Muscle layer of colon (tissue), 2 donors: ENCODE results near the gene PIR.

Experiments used
- H3K27ac ChIP-seq: one replicate; pipeline ENCODE4 v1.7.0; 2013; ENCODE audit warnings: low read depth, mild to moderate bottlenecking, low read length, moderate library complexity
- H3K27me3 ChIP-seq, 2 donors: one replicate each; pipeline ENCODE4 v1.7.0; 2013; ENCODE audit warnings: low read length in 2 of 2, mild to moderate bottlenecking in 2 of 2; ENCODE audit not compliant: insufficient read depth in 2 of 2, control insufficient read depth in 1 of 2
- H3K36me3 ChIP-seq: one replicate; pipeline ENCODE4 v1.7.0; 2013; ENCODE audit warnings: mild to moderate bottlenecking, low read length; ENCODE audit not compliant: insufficient read depth
- H3K4me1 ChIP-seq: one replicate; pipeline ENCODE4 v1.7.0; 2013; ENCODE audit warnings: mild to moderate bottlenecking, low read length; ENCODE audit not compliant: insufficient read depth
- H3K4me3 ChIP-seq, 2 donors: one replicate each; pipeline ENCODE4 v1.7.0; 2013; ENCODE audit warnings: low read length in 2 of 2, low read depth in 1 of 2, mild to moderate bottlenecking in 1 of 2, moderate library complexity in 1 of 2
- H3K9ac ChIP-seq: one replicate; pipeline ENCODE4 v1.7.0; 2013; ENCODE audit warnings: low read length
- H3K9me3 ChIP-seq: one replicate; pipeline ENCODE4 v1.7.0; 2013; ENCODE audit warnings: mild to moderate bottlenecking, low read length
- donor health status: abdominal sarcoma.
- donor health status: Adenocarcinoma of cecum.

Gene PIR

DNA sequence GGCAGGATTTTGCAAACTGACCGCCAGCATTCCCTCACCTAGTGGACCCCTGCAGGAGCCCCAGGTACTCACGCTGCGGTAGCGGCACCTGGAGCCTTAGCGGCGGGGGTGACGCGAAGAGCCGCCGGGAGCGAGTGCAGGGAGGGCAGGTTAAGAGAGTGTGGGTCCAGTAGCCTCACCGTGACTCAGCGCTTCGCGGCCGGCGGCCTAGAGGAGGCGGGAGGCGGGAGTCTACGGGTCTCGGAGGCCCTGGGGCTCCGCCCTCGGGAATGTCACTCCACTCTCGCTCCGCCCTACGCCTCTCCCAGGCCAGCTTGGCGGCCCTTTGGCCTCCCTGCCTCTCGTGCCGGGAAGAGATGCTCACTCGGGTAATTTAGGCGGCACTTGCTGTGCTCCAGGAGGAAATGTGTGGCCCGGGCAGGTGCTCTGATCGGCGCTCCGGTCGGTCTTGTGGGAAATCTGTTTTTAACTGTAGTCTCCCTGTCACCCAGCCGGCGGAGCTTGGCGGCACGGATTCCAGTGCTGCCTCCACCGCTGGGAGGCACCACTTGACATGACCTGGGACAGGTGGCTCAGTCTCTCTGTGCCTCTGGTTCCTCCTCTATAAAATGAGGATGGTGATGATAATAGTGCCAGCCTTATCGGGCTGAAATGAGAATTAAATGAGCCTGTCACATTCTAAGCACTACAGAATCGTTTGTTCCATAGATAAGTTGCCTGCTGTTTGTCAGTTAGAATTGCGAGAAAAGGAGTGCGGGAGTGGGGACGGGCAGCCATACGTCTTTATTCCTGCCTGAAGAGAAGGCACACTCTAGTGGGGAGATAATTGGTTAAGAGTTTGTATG lies at the start of gene PIR:
Gene PIR, minus strand, starts transcription at position 216 of the 845 bp plus-strand sequence. CDS start 2,076 bp downstream, outside the sequence.
- Histone ChIP-seq H3K4me3 (peak within 1 kb of the TSS; percentile 11 to 57), H3K27me3 (peaks cover 4 to 12% of the 10 kb centered on the region in 2 donors), H3K36me3 (no peaks in the 10 kb centered on the region), H3K9me3 (no peaks in the 10 kb centered on the region), H3K27ac (no peak within 1 kb of the TSS), H3K9ac (peak within 1 kb of the TSS; percentile 7), H3K4me1 (peaks cover 10% of the 10 kb centered on the region)

DNA sequence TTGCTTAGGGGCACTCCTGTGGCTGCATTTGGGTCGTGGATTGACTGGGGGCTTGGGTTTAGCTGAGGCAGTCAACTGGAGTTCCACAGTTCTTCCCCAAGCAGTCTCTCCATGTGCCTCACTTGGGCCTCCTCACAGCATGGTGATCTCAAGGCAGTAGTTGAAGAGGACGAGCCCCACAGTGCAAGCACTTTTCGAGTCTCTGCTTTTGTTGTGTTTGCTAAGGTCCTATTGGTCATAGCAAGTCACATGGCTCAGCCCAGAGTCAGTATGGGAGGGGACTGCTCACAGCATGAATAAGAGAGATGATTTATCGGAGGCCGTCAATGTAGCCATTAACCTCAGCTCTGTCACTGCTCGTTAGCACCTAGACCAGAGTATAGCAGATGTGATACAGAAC lies 37.2 kb upstream of the PIR start:
- Histone ChIP-seq H3K36me3 (no peaks in the 10 kb centered on the region), H3K4me3 (no peak overlapping the region), H3K27ac (no peak overlapping the region), H3K9me3 (no peaks in the 10 kb centered on the region), H3K9ac (no peak overlapping the region), H3K4me1 (no peaks in the 10 kb centered on the region), H3K27me3 (peaks cover 3 to 7% of the 10 kb centered on the region in 2 donors)

GRCh38 chrX:15529165-15529564 lies 36.0 kb upstream of the PIR start:
- Histone ChIP-seq H3K27ac (no peak overlapping the region), H3K27me3 (peaks cover 3 to 7% of the 10 kb centered on the region in 2 donors), H3K36me3 (no peaks in the 10 kb centered on the region), H3K9ac (no peak overlapping the region), H3K4me1 (no peaks in the 10 kb centered on the region), H3K4me3 (no peak overlapping the region), H3K9me3 (no peaks in the 10 kb centered on the region)

DNA sequence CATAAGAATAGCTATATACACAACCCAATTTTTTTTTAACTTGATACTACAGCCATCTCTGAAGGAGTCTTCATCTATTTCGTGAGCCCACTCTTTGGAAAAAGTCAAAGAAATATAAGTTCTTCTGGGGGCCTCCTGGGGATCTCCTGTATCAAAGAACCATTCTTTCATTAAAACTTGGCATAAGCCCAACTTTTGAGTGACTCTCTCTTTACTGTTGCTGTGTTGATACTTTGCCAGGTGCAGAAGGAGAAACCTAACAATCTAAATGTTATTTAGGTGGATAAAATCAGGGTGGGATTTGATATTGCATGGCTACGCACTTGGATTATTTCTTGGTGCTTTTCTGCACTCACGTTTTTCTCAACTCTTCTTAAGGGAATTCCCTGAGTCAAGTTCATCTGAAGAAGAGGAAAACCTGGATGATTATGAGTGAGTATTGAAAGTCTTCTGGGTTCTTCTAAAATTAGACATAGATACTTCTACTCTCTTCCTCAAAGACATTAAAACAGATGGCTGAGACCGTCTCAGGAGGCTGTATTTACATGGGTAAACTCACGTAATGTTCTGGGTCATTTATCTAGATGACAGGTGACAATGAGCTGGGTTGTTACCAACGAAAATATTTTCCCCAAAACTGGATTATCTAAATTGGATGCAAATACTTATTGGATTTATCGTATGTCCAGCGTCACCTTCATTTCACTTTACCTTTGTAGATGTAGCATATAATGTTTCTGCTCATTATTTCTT lies 32.7 kb upstream of the PIR start:
- no peaks in the 10 kb centered on the region for H3K9me3 ChIP-seq
- no peak overlapping the region for H3K4me3 ChIP-seq
- H3K36me3 ChIP-seq, result no peaks in the 10 kb centered on the region
- no peaks in the 10 kb centered on the region for H3K4me1 ChIP-seq
- no peak overlapping the region for H3K27ac ChIP-seq
- H3K9ac ChIP-seq, result no peak overlapping the region
- H3K27me3 ChIP-seq, result peaks cover 0 to 7% of the 10 kb centered on the region in 2 donors

- no peak overlapping the region for H3K9ac ChIP-seq
- H3K36me3 ChIP-seq, result no peaks in the 10 kb centered on the region
- H3K27me3 ChIP-seq, result no peaks in the 10 kb centered on the region
- no peak overlapping the region for H3K4me3 ChIP-seq
- no peak overlapping the region for H3K27ac ChIP-seq
- no peaks in the 10 kb centered on the region for H3K9me3 ChIP-seq
- no peaks in the 10 kb centered on the region for H3K4me1 ChIP-seq
Measured at GRCh38 chrX:15524417-15524816, 31.3 kb upstream of the PIR start.

DNA sequence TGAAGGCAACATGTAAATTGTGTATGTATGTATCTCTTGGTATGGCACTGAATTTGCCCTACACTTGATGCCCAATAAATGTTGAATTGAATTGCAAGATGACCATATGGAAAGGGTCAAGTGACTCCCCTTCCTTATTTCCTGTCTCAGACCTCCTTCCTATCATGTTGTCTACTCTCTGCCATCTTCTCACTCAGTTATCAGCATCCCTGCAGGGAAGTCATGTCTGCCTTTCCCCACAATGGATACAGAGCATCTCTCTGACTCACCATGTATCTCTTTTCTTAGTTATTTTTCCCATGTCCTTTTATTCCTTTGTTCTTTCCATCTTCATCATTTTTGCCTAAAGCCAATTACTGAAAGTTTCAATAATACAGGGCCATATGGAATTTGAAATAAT lies 30.0 kb upstream of the PIR start:
- H3K9ac ChIP-seq, result no peak overlapping the region
- H3K27ac ChIP-seq, result no peak overlapping the region
- no peak overlapping the region for H3K4me3 ChIP-seq
- no peaks in the 10 kb centered on the region for H3K27me3 ChIP-seq
- H3K4me1 ChIP-seq, result no peaks in the 10 kb centered on the region
- H3K36me3 ChIP-seq, result no peaks in the 10 kb centered on the region
- H3K9me3 ChIP-seq, result no peaks in the 10 kb centered on the region

GRCh38 chrX:15522464-15522863 lies 29.3 kb upstream of the PIR start:
- Histone ChIP-seq H3K9me3 (no peaks in the 10 kb centered on the region), H3K27me3 (no peaks in the 10 kb centered on the region), H3K9ac (no peak overlapping the region), H3K4me1 (no peaks in the 10 kb centered on the region), H3K27ac (no peak overlapping the region), H3K36me3 (no peaks in the 10 kb centered on the region), H3K4me3 (no peak overlapping the region)

- Histone ChIP-seq H3K4me1 (no peaks in the 10 kb centered on the region), H3K27ac (no peak overlapping the region), H3K9me3 (no peaks in the 10 kb centered on the region), H3K9ac (no peak overlapping the region), H3K36me3 (no peaks in the 10 kb centered on the region), H3K27me3 (no peaks in the 10 kb centered on the region), H3K4me3 (no peak overlapping the region)
Measured at GRCh38 chrX:15515931-15516330, 22.8 kb upstream of the PIR start.

GRCh38 chrX:15514279-15514678 lies 21.1 kb upstream of the PIR start:
- no peaks in the 10 kb centered on the region for H3K27me3 ChIP-seq
- no peaks in the 10 kb centered on the region for H3K9me3 ChIP-seq
- H3K27ac ChIP-seq, result no peak overlapping the region
- no peaks in the 10 kb centered on the region for H3K4me1 ChIP-seq
- H3K9ac ChIP-seq, result no peak overlapping the region
- no peak overlapping the region for H3K4me3 ChIP-seq
- no peaks in the 10 kb centered on the region for H3K36me3 ChIP-seq

DNA sequence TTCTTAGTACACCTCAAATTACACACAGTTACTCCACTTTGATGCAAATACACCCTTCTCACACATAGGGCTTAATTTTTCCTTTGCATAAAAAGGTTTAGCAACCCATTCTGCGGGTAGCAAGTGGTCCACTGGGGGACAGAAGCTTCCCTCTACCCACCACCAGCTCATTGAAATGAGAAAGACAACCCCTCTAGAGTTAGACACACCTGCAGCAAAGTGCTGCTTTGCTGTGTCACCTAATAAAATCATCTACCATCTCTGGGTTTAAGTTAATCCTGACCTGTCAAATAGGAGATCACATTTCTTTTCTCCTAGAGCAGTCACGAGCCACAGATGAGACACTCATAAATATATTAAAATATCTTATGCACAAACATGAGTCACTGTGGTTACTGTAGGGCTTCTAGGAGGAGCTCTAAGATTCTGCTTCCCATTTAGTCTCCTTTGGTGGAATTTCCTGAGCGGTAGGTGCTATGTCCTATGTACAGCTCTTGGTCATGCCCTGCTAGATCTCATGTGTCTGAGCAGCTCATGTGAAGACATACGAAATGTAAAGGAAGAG lies 19.4 kb upstream of the PIR start:
- Histone ChIP-seq H3K27me3 (no peaks in the 10 kb centered on the region), H3K27ac (no peak overlapping the region)

GRCh38 chrX:15511563-15511962 lies 18.4 kb upstream of the PIR start:
- Histone ChIP-seq H3K9ac (no peak overlapping the region), H3K9me3 (no peaks in the 10 kb centered on the region), H3K27me3 (no peaks in the 10 kb centered on the region), H3K4me1 (no peaks in the 10 kb centered on the region), H3K36me3 (no peaks in the 10 kb centered on the region), H3K27ac (no peak overlapping the region), H3K4me3 (no peak overlapping the region)

More for the DNA sequence above, 19.4 kb upstream of the PIR start:
- H3K4me3 ChIP-seq, result no peak overlapping the region
- H3K9ac ChIP-seq, result no peak overlapping the region
- H3K4me1 ChIP-seq, result no peaks in the 10 kb centered on the region
- no peaks in the 10 kb centered on the region for H3K36me3 ChIP-seq
- H3K9me3 ChIP-seq, result no peaks in the 10 kb centered on the region
